Occipital lobe (tissue), 2 donors: Measurements from ENCODE around the gene FMNL2. TPM values are rescaled to one million over a fixed set of nuclear protein-coding genes. Genes with fewer than 3 reads are reported as not detected.

ENCODE experiments used
- DNase-seq: peaks from one replicate; lab custom pipeline; 2025; lab: John Stamatoyannopoulos, UW
- total RNA-seq: library from RNA; depleted of rRNA; stranded (reverse); fragments of >200 nt; gene quantifications from one replicate; pipeline ENCODE4 v1.2.3, GENCODE V29; 2014

FMNL2 gene
- total RNA-seq, 1 donor from 2014 or later, result 114 TPM

DNA sequence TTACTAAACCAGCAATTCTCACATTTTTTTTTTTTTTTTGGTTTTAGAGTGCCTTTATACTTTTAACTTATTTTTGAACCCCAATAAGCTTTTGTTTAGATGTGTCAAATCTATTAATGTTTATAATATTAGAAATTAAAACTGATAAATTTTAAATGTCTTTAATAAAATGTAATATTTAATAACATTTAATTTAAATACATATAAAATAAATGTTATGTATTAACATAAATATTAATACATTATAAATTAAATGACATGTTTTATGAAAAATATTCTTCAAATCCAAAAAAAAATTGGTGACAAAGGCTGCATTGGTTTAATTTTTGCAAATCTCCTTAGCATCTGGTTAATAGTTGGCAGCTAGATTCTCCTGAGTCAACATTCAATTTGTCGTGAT is 218.5 kb downstream of the FMNL2 start:
- no peak for DNase-seq

DNA sequence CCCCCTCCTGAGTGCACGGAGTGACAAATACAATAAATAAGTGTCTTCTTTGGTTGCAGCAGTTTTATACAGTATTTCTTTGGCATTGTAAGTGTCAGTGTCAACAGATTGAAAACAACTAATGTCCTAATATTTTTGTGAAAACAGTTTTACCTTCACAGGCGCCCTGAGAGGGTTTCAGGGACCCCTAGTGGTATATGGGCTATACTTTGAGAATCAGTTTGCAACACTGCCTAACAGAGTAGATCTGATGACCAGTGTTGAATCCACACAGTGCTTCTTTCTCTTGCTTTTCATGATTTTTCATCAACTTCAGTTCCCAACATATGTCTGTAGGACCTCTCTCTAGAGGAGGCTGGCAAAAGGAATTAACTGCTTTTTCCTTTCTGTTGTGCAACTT is 220.1 kb downstream of the FMNL2 start:
- DNase-seq, result no peak

DNA sequence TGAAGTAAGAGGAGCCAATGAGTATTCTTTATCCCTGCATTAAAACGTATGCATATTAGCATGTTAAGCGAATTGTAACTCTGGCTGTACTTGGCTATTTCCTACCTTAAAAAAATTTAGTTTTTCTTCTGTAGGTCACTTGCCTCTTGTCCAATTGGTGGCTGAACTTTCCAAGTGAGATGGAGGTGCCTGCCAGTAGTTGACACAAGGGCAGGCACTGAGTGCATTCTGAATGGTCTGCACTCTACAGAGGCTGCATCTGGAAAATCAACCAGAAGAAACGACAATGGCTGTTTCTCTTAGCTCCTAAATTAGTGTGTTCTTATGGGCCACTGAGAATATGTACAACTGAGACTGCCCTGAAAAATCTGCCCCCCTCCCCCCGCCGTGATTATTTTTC is 221.5 kb downstream of the FMNL2 start:
- DNase-seq, result no peak

DNA sequence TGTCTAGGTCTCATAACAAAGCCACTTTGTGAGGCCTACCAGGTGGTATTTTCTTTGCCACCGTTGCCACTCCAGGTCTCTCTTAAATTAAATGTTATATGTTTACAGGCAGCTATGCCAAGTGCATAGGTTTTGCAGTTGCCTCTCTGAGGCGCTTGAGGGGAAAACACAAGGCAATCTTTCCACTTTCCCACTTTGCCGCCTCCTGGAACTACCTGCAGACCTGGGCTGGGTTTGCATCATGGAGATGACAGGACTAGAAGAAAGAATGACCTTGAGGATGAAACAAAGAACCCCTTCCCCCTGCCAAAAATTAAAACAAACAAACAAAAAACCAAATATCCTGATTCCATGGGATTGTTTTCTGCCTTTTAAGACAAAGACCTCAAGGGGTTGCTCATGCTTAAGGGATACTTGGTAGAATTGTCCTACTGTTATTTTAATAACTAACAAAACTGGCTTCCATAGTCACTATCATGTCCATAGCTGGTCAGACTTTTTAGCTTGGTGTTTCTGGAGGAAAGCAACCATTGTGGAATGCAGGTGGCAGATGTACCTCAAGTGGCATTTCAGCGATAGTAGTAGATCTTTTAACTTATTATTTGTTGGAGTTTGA is 222.4 kb downstream of the FMNL2 start:
- DNase-seq, result no peak

DNA sequence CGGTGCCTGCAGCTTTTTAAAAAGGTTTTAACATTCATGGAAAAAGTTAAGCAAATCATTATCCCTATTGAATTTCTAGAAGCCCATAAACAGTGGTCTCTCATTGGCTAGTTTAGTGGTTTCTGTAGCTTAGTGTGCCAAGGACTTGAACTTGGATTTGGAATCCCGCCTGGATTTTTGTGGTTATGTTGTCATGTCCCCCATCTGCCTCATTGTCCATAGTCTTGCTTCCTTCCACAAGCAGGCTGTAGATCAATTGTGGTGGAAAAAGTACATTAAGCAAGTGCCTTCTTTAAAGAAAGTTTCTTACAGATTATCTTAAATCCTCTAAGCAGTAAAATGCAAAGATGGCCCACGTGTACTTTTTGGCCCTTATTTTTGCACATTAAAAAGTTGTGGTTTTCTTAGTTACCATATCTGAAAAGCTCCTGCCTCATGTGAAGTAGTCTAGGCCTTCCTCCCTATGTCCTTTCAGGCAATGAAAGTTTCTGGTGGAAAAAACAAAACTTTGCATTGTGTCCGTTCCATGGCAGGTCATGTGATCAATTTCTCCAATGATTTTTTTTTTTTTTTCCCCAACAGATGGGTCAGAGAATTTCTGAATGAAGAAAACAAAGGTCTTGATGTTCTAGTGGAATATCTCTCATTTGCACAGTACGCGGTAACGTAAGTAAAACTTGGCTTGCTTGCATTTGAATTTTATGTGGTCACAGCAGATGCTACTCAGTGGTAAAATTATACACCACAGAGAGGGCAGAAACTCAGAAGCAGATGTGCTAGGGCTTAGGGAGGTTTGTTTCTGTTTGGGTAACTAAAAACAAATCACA is 223.4 kb downstream of the FMNL2 start:
- DNase-seq, result no peak

DNA sequence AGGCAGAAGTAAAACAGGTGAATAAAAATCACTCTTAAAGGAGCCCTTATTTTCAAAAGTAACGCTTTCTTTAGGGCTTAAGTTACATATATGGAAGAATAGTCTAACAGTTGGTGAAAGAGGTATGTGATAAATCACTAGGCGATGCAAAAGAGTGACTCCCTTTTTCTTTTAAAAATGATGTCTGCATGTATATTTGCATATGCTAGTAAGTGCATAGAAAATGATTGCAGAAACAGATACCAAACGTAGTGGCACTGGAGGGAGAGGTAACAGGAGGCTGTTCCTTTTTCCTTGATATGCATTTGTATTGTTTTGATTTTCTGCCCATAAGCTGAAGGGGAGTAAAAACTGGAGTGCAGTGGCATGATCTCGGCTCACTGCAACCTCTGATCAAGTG is 224.0 kb downstream of the FMNL2 start:
- DNase-seq, result no peak

DNA sequence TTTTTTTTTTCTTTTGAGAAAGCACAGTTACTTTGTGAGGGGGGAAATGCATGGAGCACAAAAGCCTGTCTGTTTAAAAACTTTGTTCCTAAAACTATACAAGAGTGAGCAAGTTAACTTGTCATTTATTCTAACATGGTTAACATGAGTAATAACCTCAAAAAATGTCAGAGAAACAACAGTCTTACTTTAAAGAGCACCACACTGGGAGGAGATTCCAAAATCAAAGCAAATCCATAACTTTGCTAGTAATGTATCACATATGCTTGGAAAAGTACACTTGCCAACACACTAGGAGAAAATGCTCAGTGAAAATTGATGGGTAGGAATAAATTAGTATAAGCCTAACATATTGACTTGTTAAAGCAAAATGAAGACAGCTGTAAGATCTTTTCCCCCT is 225.2 kb downstream of the FMNL2 start:
- DNase-seq, result no peak

DNA sequence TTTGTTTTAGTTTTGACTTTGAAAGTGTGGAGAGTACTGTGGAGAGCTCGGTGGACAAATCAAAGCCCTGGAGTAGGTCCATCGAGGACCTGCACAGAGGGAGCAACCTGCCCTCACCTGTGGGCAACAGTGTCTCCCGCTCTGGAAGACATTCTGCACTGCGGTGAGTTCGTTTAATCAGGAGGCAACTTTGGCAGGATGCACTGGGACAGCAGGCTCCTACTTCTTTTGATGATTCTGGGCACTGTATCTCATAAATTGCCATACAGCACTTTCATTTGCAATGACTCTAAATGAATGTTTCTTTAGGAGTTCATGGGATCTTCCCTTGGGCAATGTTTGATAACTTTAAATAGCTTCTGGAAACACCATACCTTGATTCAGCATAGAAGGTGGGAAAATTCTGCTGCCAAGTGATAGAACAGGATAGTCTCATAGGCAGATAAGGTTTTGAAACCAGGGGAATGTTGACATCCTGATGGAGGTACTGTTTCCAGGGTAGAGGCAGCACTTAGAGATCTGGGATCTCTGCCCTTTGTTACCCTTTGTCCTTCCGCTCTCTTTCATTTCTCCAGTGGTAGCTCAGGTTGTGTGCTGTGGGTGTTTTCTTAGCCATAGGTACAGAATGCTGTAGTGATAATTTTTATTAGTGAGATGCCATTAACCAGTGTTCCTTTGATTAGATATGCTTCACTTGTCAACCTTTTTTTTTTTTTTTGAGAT is 226.1 kb downstream of the FMNL2 start:
- DNase-seq, result no peak

DNA sequence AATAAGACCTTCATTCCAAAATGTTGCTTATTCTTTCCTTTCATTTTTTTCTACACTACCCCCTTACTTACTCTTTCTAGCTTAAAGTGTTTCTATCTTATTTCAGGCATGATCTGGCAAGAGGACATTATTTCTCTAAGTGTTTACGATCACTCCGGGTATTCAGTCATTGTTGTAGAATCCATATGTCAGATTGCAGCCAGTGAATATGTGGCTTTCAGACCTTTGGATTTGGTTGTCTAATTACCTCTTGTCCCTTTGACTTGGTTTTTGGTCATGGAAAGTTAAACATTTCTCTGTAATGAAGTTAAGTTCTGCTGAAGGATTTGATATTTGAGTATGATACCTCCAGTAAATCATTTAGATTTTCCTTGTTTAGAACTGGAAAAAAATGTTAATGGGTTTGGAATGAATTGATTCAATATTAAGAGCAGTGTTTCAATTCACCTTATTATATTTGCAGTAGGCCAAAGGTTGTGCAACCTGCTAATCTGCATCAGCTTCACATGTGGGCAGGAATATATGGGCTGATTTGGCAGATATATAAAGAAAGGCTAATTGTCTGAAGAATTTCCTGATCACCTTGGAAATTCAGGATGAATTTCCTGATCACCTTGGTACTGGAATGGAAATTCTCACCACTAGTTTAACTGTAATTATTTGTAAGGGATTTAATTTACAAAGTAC is 227.4 kb downstream of the FMNL2 start:
- DNase-seq, result no peak

DNA sequence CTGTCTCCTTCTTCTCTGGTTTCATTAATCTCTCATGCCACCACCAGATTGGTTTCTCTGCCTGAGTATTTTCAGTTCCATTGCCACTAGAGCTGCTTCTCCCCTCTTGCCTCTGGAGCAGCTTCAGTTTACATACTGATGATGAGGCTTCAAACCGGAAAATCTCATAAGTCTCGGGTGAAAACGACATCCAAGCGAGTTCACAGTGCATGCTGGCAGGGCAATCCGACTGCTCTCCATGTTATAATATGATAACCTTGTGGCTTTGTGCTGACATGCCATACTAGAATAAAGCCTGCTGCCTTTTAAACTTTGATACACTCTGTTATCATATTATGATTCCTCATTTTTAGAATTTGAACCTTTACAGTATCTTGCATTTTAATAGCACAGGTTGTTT is 228.8 kb downstream of the FMNL2 start:
- DNase-seq, result no peak

DNA sequence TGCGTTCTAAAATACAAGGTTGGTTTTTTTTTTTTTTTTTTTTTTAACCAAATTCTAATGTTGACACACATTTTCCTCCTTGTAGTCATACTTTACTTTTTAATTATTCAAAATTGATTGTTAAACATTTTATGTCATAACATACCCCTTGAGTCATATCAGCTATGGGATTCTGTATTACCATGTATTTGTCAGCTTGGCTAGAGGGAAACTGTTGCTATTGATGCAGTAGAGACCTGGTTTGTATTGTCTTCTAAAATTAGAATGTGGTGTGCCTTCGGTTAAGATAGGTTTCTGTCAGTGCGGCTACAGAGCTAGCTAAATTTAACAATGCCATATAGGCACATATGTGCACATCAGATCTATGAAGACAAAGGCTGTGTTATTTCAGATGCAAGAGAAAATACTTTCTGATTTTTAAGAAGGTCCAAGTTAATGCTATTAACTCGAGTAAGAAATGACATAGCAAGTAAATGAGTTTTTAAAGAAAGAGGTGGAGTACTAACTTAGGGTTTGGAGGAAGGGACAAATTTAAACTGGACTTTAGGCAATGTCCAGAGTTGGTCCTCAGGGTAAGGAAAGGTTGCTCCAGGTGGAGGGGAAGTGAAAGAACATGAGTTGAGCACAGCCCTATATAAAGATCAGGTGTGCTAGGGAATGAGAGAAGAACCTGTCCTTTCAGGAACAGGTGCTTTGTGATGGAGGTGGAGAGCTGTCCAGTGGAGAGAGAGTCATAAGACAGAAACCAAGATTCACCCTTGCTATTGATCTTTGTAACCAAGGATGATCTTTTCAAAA is 230.0 kb downstream of the FMNL2 start:
- no peak for DNase-seq

DNA sequence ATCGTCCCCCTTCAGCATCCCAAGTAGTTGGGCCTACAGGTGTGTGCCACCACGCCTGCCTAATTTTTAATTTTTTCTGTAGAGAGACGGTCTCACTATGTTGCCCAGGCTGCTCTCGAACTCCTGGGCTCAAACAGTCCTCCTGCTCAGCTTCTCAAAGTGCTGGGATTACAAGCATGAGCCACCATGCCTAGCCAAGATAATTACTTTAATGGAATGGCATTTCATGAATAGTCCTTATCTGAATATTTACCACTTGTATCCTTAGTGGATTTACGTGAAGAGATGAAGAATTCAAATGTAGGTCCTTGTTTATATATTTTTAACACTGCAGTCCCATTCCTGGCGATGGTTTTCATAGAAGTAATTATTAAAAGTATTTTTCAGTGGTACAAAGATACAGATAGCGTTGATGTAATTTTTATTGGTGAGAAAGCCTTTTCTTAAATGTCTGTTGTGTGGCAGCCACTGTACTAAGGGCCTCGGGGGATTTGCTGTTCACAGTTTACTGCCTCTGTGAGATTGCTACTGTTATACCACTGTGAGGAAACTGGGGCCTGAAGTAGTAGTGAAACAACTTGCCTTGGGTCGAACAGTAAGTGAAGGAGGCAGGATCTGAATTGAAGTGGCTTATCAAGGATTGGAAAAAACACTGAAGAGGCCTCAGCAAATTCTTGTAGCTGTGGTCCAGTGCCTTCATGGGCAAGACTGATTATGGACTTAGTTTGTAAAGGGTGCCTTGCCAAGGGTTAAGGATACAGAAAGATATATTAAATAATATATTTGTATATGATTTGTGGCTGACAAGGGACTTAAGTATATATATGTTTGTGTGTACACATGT is 231.1 kb downstream of the FMNL2 start:
- no peak for DNase-seq

DNA sequence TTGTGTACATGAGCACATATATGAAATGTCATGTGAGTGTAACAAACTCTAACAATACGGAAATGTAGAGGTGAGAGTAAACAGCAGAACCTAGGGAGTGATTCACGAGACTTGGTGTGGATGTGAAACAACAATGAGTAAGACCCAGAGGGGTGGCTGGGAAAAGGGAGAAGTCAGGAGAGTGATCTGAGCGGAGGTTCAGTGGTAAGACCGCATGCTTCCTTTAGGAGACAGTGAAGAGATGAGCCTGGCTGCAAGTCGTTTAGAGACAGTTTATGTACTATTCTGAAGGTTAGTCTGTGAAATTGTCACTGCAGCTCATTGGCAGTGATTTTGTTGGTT is 231.7 kb downstream of the FMNL2 start:
- no peak for DNase-seq

DNA sequence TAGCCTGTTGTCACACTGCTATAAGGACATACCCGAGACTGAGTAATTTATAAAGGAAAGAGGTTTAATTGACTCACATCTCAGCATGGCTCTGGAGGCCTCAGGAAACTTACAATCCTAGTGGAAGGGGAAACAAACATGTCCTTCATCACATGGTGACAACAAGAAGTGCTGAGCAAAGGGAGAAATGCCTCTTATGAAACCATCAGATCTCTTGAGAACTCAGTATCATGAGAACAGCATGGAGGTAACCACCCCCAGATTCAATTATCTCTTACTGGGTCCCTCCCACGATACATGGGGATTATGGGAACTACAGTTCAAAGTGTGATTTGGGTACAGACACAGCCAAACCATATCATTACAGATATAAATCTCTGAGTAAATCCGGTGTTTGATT is 233.6 kb downstream of the FMNL2 start:
- DNase-seq, result no peak

DNA sequence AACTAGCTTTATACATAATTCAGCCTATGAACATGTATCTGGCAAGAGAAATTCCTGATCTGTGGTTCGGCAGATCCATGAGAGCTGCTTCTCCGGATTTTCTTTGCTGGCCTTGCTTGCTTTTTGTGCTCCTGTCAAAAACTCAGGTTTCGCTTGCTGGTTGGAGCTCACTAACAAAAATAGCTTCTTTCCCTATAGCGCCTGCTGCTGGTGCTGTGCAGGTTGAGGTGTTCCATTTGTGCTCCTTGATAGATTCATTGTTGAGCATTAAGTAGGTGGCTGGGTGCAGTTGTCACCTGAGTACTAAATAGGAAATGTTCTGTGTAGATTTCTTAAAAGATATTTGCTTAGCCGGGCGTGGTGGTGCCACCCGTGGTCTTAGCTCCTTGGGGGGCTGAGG is 234.2 kb downstream of the FMNL2 start:
- no peak for DNase-seq

DNA sequence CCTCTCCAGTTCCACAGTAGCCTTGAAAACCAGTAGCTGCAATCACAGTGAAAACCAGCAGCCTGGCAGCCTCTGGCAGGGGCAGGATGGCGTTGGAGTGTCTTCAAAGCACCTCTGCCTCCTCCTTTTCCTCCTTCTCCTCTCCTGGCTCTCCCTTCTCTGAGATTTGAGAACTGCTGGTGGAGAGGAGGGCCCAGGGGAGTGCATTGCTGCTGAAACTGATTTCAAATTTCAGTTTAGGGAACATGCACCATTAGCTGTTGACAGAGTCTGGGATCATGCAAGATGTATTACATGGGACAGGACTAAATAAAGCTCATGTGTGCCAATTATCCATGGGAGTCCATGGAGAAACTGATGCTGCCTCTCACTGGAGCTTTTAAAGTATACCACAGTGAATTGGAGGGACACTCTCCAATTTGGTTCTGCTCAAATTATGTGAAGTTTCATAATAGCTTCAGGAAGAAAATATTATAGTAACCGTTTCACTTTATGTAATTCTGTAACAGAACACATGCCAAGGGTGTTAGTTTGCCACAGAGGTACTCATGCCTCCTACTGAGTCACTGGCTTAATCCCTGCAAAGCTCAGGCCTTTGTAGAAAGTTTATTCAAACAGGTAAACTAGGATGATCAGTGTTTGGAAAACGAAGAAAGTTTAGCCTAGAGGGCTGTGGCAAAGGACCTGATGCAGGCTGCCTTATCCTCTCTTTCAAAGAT is 236.2 kb downstream of the FMNL2 start:
- DNase-seq, result no peak

DNA sequence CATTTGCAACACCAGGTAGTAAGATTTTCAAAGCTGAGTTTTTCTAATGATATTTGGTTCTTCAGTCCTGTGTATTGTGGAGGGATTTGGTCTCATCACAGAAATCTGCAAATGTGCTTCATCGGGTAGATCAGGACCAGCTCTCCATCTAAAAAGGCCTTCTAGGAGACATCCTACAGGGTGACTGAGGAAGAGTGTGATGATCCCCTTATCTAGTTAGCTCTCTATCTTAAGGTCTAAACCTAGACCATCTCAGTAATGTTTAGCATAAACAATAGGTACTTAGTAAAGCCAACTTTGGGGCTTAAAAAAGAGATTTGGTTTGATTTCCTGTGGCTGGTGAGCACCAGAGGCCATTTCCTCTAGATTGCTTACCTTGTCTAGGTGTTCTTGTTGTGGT is 237.1 kb downstream of the FMNL2 start:
- no peak for DNase-seq

DNA sequence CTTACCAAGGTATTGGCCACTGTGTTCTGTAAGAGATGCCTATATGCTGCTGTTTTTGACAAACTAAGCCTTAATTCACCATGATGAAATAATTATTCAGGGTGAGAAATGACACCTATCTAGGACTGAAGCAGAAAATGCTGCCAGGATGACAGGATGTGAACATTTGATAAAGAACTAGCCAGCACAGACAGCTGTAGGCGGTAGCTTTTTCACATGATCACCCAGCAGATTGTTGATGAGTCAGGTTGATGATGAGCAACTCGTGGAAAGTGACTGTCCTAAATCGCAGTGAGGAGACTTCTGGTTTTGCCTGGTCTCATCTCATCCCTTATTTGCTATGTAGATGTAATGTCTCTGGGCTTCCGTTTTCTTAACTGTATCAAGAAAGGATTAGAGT is 238.2 kb downstream of the FMNL2 start:
- DNase-seq, result peak; percentile 71

DNA sequence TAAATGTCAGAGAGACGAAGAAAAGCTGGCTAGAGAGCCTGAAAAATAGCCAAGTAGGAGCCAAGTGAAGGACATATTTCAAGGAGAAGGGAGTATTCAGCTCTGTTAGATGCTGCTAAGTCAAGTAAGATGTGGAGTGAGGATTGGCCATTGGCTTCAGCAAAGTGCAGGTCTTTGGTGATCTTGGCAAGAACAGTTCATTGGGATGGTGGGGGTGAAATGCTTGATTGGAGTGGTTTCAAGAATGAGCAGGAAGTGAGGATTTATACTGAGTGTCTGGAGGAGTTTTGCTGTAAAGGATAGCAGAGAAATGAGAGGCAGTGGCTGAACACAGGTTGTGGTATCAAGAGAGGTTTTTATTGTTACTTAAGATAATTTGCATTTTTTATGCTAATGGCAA is 242.6 kb downstream of the FMNL2 start:
- DNase-seq, result no peak

DNA sequence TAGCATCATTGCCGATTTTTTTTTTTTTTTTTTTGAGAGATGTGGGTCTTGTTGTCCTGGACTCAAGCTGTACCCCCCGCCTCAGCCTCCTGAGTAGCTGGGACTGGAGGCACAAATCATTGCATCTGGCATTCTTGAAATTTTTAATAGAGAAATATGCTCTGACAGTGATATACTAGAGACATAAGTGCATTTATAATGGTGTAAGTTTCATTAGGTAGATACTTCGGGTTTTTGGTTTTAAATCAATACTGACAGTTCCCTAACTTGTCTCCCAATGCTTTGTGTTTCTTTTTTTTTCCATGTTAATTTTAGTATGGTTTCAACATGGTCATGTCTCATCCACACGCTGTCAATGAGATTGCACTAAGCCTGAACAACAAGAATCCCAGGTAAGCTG is 243.6 kb downstream of the FMNL2 start:
- DNase-seq, result no peak
